GM12891 (cell line): Measurements from ENCODE around the gene RGS10.

Experiments used
- POLR2A ChIP-seq: IDR thresholded peaks from 2 replicates; pipeline ENCODE4 v1.6.1; 2011; ENCODE audit warnings: low read depth, low read length, control low read depth
- POLR2AphosphoS5 ChIP-seq: IDR thresholded peaks from 2 replicates; pipeline ENCODE4 v1.6.1; 2011; ENCODE audit warnings: low read depth, low read length, control low read depth

- TF ChIP-seq POLR2A (no peak), POLR2AphosphoS5 (no peak)
Measured at GRCh38 chr10:119459681-119460340, 82.7 kb downstream of the RGS10 start.
